GM19099 (cell line): ENCODE data around the gene ANKRD40.

Source experiments
- POLR2A ChIP-seq: IDR thresholded peaks from 3 replicates; pipeline ENCODE4 v1.6.1; 2011; ENCODE audit warnings: low read depth; ENCODE audit not compliant: insufficient read length; ENCODE audit errors: extremely low read depth

Gene ANKRD40, protein sequence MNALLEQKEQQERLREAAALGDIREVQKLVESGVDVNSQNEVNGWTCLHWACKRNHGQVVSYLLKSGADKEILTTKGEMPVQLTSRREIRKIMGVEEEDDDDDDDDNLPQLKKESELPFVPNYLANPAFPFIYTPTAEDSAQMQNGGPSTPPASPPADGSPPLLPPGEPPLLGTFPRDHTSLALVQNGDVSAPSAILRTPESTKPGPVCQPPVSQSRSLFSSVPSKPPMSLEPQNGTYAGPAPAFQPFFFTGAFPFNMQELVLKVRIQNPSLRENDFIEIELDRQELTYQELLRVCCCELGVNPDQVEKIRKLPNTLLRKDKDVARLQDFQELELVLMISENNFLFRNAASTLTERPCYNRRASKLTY

DNA sequence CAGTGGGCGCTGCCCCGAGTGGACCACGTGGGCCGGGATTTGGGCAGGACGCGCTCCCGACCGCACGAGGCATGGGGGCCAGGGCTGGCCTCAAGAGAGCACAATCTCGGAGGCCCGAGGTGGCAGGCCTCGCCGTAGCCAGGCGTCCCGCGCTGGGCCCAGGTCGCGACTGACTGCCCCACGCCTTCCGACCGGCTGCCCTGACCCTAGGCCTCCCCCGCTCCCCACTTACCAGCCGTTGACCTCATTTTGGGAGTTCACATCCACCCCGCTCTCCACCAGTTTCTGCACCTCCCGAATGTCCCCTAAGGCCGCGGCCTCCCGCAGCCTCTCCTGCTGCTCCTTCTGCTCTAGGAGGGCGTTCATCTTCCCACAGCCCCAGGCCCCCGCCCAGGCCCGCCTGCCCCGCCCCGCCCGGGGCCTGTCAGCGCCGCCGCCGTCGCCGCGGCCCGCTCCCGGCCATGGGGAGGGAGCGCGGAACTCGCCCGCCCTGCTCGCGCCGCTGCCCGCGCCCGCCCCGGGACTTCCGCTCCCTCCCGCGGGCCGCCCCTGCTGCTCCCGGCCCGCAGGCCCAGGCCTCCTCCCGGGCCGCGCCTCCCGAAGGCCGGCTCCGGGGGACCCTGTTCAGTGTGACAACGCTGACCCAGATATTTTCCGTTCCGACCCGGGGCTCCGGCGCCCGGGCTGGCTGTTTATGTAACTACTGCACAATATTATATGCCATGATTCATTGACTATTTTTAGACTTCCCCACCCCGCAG, at the start of gene ANKRD40:
ANKRD40 (minus strand) TSS at position 626 of the 761 bp plus-strand sequence; CDS start at position 366, 260 bp downstream.
- peak; percentile 76 for TF ChIP-seq POLR2A

DNA sequence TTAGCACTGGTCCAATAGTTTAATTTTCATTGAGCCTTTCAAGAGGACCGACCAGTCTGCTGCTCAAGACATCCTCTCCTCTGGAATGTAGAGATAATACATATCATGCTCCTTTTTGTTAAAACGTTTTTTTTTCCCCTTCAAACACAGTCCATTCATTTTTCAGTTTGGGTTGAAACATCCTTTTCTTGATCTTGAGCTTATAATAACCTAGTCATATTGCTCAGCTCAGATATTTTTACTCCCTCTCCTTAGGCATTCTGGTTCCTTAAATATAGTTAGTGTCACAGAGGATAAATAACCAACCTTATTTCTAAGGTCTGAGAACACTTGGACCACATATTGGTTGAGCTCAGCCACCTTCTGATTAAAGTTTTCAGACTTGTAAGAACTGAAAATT, 46.8 kb upstream of the ANKRD40 start:
- no peak for TF ChIP-seq POLR2A

DNA sequence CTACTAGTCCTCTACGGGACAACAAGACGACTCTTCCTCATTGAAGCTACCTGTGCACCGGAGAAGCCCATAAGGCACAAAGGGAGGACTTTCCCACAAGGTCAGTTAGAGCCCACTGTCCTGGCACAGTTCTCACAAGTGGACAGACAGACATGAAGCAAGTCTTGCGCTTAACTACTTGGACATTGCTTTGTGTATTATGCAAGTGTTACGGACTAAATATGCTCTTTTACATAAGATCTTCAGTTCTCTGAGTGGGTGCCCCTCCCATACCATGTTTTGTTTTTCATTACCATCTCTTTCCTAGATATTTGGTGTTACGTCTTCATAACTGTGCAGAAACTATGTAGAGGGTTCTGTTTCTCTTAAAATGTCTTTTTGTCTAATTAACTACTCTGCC, 41.5 kb upstream of the ANKRD40 start:
- TF ChIP-seq POLR2A, result no peak

DNA sequence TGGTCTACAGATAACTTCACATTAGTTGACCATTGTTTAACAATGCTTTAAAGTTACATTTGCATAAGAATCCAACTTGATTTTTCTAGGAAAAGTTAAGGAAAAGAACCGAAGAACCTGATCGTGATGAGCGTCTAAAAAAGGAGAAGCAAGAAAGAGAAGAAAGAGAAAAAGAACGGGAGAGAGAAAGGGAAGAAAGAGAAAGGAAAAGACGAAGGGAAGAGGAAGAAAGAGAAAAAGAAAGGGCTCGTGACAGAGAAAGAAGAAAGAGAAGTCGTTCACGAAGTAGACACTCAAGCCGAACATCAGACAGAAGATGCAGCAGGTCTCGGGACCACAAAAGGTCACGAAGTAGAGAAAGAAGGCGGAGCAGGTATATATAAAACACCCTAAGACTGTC, 37.9 kb upstream of the ANKRD40 start:
- TF ChIP-seq POLR2A, result no peak

DNA sequence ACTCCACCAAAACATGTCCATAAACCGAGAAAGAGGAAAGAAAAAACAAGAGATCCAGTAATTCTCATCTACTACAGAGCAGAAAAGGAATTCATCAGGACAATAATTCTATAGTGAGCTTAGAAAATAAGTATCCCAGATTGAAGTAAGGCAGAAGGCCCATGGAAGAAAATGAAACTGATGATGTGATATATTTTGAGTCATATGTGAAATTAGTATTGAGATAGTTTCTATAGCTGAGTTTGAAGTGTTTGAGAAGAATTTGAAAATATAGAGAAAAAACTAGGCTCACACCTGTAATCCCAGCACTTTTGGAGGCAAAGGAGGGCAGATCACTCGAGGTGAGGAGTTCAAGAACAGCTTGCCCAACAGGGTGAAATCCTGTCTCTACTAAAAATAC, 31.4 kb upstream of the ANKRD40 start:
- no peak for TF ChIP-seq POLR2A

DNA sequence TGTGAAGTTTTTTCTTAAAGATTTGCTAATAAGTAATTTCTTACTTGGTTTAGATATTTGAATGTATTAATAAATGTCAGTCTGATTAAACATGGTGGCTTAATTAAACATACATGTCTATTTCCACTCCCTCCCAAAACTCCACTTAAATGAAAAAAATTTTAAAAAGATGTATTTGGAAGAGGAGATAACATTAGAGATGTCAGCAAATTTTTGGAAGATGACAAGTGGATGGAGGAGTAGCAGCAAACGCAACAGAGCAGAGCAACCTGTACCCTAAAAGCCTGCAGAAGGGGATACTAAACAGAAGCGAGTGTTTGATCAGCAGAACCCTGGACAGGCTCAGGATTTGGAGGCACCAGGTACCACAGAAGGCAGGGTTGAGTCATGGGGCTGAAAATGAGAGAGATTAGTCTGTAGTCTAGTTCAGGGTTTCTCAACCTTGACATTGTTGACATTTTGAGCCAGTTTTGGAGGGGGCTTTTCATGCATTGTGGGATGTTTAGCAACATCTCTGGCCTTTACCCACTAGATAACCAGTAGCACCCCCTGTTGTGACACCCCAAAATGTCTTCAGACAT, 29.5 kb upstream of the ANKRD40 start:
- no peak for TF ChIP-seq POLR2A

DNA sequence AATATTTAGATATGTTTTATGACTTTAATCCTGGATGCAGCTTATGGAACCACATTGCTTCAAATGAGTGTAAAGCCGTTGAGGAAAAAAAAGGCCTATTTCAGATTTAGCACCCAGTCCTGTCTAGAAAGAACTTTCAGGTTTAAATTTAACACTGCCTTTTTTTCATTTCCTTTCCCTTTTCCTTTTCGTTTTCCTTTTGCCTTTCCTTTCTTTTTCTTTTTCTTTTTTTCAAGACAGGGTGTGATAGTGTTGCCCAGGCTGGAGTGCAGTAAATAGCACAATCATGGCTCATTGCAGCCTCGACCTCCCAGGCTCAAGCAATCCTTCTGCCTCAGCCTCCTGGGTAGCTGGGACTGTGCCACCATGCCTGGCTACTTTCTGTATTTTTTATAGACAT, 27.6 kb upstream of the ANKRD40 start:
- TF ChIP-seq POLR2A, result no peak

DNA sequence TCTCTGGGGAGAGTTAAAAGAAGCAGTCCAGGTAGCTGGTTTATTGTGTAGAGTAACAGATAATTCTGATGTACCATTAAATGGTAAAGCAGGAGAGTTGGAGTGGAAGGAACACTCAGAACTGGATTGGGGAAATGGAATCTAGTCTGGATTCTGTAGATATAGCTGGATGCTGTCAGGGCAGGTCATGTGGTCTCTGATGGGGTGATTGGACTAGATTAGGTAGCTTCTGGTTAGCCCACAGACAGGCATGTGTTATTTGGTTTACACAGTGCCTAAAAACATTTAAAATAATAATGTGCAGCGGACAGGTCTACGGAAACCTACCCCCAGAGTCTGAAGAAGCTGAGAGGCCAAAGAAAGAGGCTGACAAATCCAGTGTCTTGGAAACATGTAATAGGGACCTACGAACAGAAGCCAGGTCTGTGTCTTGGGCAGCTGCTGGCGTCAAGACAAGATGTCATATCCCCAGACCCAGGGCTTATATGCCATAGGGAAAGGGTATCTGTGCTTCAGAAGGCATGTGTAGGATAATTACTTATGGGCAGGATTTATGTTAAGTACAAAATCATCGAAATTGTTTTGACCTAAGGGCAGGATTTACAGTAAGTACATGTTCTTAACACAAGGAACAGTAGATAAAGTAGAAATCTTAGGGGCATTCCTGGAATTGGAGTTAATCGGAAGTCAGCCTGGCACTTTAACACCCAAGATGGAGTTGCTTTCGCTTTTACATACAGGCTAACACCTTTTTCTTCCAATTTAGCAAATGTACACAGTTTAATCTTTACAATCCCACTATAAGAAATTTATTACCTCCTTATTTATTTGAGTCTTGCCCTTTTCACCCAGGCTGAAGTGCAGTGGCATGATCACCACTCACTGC, 24.1 kb upstream of the ANKRD40 start:
- TF ChIP-seq POLR2A, result no peak

DNA sequence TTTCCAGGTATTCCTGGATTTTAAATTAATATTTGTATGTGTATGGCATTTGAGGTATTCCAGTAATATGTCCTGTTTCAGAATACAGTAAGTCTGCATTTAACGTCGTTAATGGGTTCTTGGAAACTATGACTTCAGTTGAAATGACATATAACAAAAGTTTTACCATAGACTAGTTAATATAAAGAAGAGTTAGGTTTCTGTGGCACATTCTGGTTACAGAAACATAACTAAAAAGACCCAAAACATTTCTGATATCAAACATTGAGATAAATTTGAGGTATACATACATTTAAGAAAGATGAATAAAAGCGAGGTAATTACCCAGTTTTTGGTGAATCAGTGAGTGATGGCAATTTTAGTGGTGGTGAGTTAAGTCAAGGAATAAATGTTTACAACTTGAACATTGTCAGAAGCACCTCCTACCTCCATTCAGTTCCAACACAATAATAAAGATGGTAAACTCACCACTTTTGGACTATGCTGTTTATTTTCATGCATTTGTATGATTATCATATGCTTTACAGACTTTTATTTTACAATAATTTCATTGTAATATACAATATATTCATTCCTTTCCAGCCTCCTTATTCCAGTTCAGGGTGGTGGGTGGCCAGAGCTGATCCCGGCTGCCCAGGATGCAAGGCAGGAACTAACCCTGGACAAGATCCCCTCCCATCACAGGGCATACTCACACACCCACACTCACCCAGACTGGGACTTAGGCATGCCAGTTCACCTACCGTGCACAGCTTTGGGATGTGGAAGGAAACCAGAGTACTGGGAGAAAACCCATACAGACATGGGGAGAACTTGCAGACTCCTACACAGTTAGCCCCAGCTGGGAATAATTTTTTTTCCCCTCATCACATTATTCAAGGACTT, 21.4 kb upstream of the ANKRD40 start:
- no peak for TF ChIP-seq POLR2A

DNA sequence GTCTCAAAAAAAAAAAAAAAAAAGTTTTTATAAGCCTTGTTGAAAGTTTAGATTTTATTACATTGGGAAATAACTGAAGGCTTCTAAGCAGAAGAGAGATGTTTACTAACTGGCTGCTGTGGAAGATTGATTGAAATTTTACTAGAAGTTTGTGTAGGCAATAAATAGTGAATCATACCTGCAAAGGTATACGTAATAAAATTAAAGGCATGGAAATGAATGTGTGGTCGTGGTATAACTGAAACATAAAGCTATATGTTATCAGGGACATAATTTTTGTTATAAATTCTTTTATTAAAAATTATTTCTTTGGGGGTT, 20.4 kb upstream of the ANKRD40 start:
- no peak for TF ChIP-seq POLR2A

DNA sequence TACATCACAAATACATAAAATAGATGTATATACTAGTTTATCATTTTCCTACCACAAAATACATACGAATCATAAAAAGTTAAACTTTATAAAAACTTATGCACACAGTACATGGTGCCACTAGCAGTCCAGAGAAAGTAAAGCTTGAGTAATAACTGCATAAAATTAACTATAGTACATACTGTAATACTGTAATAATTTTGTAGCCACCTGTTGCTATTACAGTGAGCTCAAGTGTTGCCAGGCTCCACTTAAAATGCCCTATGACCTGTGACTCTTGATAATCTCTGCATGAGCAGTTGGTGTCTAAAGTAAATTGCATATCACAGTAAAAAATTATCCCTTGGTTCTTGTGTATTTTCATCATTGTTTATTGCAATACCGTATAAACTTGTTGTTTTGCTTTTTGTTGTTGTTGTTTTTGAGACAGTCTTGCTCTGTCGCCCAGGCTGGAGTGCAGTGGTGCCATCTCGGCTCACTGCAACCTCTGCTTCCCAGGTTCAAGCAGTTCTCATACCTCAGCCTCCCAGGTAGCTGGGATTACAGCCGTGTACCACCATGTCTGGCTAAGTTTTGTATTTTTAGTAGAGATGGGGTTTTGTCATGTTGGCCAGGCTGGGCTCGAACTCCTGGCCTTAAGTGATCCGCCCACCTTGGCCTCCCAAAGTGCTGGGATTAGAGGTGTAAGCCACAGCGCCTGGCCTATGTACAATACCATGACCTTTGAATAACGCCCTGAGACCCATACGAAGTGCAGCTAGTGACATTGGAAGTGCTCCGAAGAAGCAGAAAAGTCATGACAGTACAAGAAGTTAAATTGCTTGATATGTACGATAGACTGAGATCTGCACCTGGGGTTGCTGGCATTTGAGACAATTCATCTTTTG, 18.3 kb upstream of the ANKRD40 start:
- no peak for TF ChIP-seq POLR2A

DNA sequence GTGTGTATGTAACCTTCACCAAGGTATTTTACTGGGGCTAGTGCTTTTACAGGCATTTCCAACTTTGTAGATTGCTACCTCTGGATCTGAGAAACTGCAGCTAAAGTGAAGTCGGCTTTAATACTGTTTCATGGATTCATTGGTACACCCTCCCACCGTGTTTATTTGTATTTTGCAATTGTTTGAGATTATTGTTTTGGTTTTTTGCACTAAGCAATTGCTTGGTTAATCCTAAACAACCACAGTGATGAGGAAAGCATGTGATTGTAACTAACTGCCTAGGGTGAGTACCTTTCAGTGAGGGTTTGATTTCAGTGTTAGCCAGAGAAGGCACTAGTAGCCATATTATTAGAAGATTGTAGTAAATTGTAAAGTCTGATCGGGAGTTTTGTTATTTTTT, 15.0 kb upstream of the ANKRD40 start:
- TF ChIP-seq POLR2A, result no peak
